Ovary (tissue), 9 donors: Measurements from ENCODE around the gene ERI3. TPM values are rescaled to one million over a fixed set of nuclear protein-coding genes. Genes with fewer than 3 reads are reported as not detected.

Experiments
- DNase-seq, 5 donors: peaks; one replicate each; pipeline ENCODE4 v3.0.0-alpha.2; 2019 to 2020
- H3K27ac ChIP-seq, 2 donors: fragments of 200-600 bp; one replicate each; pipeline versions ENCODE4 v1.5.1 to v1.8.0; 2019 to 2022
- H3K27me3 ChIP-seq: fragments of 200-600 bp; one replicate; pipeline ENCODE4 v1.8.0; 2022
- H3K36me3 ChIP-seq: fragments of 200-600 bp; sonication (generic); one replicate; pipeline ENCODE4 v1.5.1; 2019
- H3K4me1 ChIP-seq: one replicate; pipeline ENCODE4 v1.8.1; 2013; ENCODE audit warnings: mild to moderate bottlenecking, moderate library complexity; ENCODE audit not compliant: insufficient read depth
- H3K4me3 ChIP-seq: fragments of 200-600 bp; sonication (generic); one replicate; pipeline ENCODE4 v1.5.1; 2017
- H3K9me3 ChIP-seq, 2 donors: fragments of 200-600 bp in 1 of 2; sonication (generic) in 1 of 2; one replicate each; pipeline versions ENCODE4 v1.5.1 to v1.8.1; 2013 to 2019; ENCODE audit warnings: mild to moderate bottlenecking in 1 of 2, moderate library complexity in 1 of 2
- CTCF ChIP-seq, 3 donors: fragments of 450-650 bp in 2 of 3; fragments of 200-600 bp in 1 of 3; IDR thresholded peaks; one replicate each; pipeline versions ENCODE4 v1.5.1 to v1.8.0; 2016 to 2022; ENCODE audit warnings: antibody characterized with exemption in 3 of 3, mild to moderate bottlenecking in 1 of 3
- EP300 ChIP-seq: sonication (generic); formaldehyde crosslinking; IDR thresholded peaks from one replicate; pipeline ENCODE4 v1.6.1; 2017; ENCODE audit warnings: antibody characterized with exemption
- POLR2A ChIP-seq: fragments of 450-650 bp; IDR thresholded peaks from one replicate; pipeline ENCODE4 v1.6.1; 2017; ENCODE audit warnings: antibody characterized with exemption, mild to moderate bottlenecking, moderate library complexity
- WGBS, 3 donors: extraction: QIAGEN DNeasy Blood & Tissue Kit in 1 of 3; methylation state at CpG; one replicate each; pipeline versions ENCODE4 v1.1.5 to v1.1.7; 2013 to 2017; 5-methylcytosine and 5-hydroxymethylcytosine counted together
- intact Hi-C, 4 donors: fragments of 100-400 bp; cut with DNase I; formaldehyde crosslinking; loops; one replicate each; pipeline versions ENCODE4 v1.11.0 to v1.15.1; 2022 to 2023
- polyA plus RNA-seq, 2 donors: library from polyadenylated mRNA; stranded (reverse); fragments of 200-250 nt in 1 of 2; fragments of 350-450 nt in 1 of 2; fragmentation: Illumina TruSeq in 1 of 2; extraction: RNeasy Lipid Tissue Mini Kit (QIAGEN cat#74804) in 1 of 2; gene quantifications; one replicate each; pipeline ENCODE4 v1.2.3, GENCODE V29; 2013 to 2014
- total RNA-seq, 7 donors: library from RNA; depleted of rRNA in 2 of 7; stranded (reverse); fragments of >200 nt in 2 of 7; fragmentation: NEBNext Ultra II Directional in 3 of 7; extraction: Animal tissue kit (Norgen Biotek cat#: 25700) in 3 of 7; gene quantifications; one replicate each; pipeline versions ENCODE4 v1.1.0 to v1.2.4, GENCODE V29; 2016 to 2023
- donor health status: DM: no; HTN: no; CAD: no; lungs with moderate emphysema.
- donor health status: DM: no; HTN: no; CAD: no.
- donor health status: Bipolar disorder and iron deficiency.
- donor health status: DM: yes; HTN: yes; CAD: no.
- donor health status: DM: no; HTN: no; CAD: no.
- donor health status: DM: yes; HTN: yes; CAD: no.

Gene ERI3
- total and polyA plus RNA-seq, 9 donors = 35.4 to 67.0 (median 48.9) TPM

GRCh38 chr1:44281962-44282703 is 72.9 kb downstream of the ERI3 start:
- H3K27me3 ChIP-seq = no peaks in the 10 kb centered on the region
- no peak for DNase-seq
- no peaks in the 10 kb centered on the region for H3K9me3 ChIP-seq
- no peak overlapping the region for H3K4me3 ChIP-seq
- no peaks in the 10 kb centered on the region for H3K4me1 ChIP-seq
- intact Hi-C loops = no loop called here
- no peak overlapping the region for H3K27ac ChIP-seq
- 56 to 92% (median 56%) methylated on average over 1 of the region's 1 CpG for WGBS, 3 donors
- no peak for TF ChIP-seq POLR2A
- no peak for TF ChIP-seq EP300
- TF ChIP-seq CTCF (IDR thresholded peaks at IDR 0.05) = no peak
- H3K36me3 ChIP-seq = no peaks in the 10 kb centered on the region

- H3K4me1 ChIP-seq = no peaks in the 10 kb centered on the region
- H3K36me3 ChIP-seq = no peaks in the 10 kb centered on the region
- no peak for DNase-seq
- 91 to 96% (median 94%) methylated on average over 2 of the region's 2 CpGs for WGBS, 3 donors
- H3K4me3 ChIP-seq = no peak overlapping the region
- no peak overlapping the region for H3K27ac ChIP-seq
- H3K9me3 ChIP-seq = no peaks in the 10 kb centered on the region
- no peaks in the 10 kb centered on the region for H3K27me3 ChIP-seq
- intact Hi-C loops = no loop called here
- no peak for TF ChIP-seq EP300
- no peak for TF ChIP-seq POLR2A
- TF ChIP-seq CTCF (IDR thresholded peaks at IDR 0.05) = no peak
Measured at GRCh38 chr1:44276901-44277300, 78.2 kb downstream of the ERI3 start.

- H3K27me3 ChIP-seq = no peaks in the 10 kb centered on the region
- no peaks in the 10 kb centered on the region for H3K4me1 ChIP-seq
- no peak for DNase-seq
- no peaks in the 10 kb centered on the region for H3K9me3 ChIP-seq
- WGBS, 3 donors = 15 to 33% (median 20%) methylated on average over 3 of the region's 3 CpGs
- intact Hi-C loops = no loop called here
- H3K27ac ChIP-seq = no peak overlapping the region
- TF ChIP-seq EP300 = no peak
- H3K4me3 ChIP-seq = no peak overlapping the region
- H3K36me3 ChIP-seq = no peaks in the 10 kb centered on the region
Measured at GRCh38 chr1:44275991-44276405, 79.1 kb downstream of the ERI3 start.

GRCh38 chr1:44275296-44275962 is 79.6 kb downstream of the ERI3 start:
- Histone ChIP-seq H3K36me3 (no peaks in the 10 kb centered on the region), H3K4me3 (no peak overlapping the region), H3K9me3 (no peaks in the 10 kb centered on the region), H3K27me3 (no peaks in the 10 kb centered on the region), H3K4me1 (no peaks in the 10 kb centered on the region), H3K27ac (no peak overlapping the region)
- intact Hi-C loops = no loop called here
- TF ChIP-seq POLR2A = no peak
- TF ChIP-seq CTCF (IDR thresholded peaks at IDR 0.05) = no peak
- TF ChIP-seq EP300 = no peak
- 63 to 72% (median 64%) methylated on average over 6 of the region's 6 CpGs for WGBS, 3 donors
- DNase-seq = no peak
